ENCODE results near the gene MSL3.

The MSL3 gene

GRCh38 chrX:11754958-11755645 is 2.9 kb upstream of the MSL3 start:
- H3K36me3 Mint-ChIP-seq (ENCODE audit: low read depth): peaks cover 12% of the 10 kb centered on the region
- no peak overlapping the region for H3K27ac Mint-ChIP-seq
- peaks cover 51% of the 10 kb centered on the region for H3K27me3 Mint-ChIP-seq
- no peak overlapping the region for H3K4me3 Mint-ChIP-seq
- H3K4me1 Mint-ChIP-seq (ENCODE audit: low read depth): peaks cover 28% of the 10 kb centered on the region
- no peak for DNase-seq
- no peaks in the 10 kb centered on the region for H3K9me3 Mint-ChIP-seq

GRCh38 chrX:11755724-11756123 is 2.3 kb upstream of the MSL3 start:
- Mint-ChIP-seq H3K4me3 (no peak overlapping the region), H3K27ac (no peak overlapping the region), H3K9me3 (no peaks in the 10 kb centered on the region), H3K36me3 (ENCODE audit: low read depth) (peaks cover 14% of the 10 kb centered on the region), H3K27me3 (peaks cover 47% of the 10 kb centered on the region), H3K4me1 (ENCODE audit: low read depth) (peaks cover 28% of the 10 kb centered on the region)
- no peak for DNase-seq

- no peak for DNase-seq
- no peak overlapping the region for H3K27ac Mint-ChIP-seq
- no peaks in the 10 kb centered on the region for H3K9me3 Mint-ChIP-seq
- H3K4me1 Mint-ChIP-seq (ENCODE audit: low read depth): peaks cover 31% of the 10 kb centered on the region
- peaks cover 42% of the 10 kb centered on the region for H3K27me3 Mint-ChIP-seq
- peak overlapping the region; percentile 61 for H3K4me3 Mint-ChIP-seq
- peaks cover 22% of the 10 kb centered on the region for H3K36me3 Mint-ChIP-seq (ENCODE audit: low read depth)
Observed at GRCh38 chrX:11756354-11757318, 1.4 kb upstream of the MSL3 start.

- Mint-ChIP-seq H3K36me3 (ENCODE audit: low read depth) (peaks cover 29% of the 10 kb centered on the region), H3K27ac (no peak overlapping the region), H3K4me3 (peak overlapping the region; percentile 61), H3K4me1 (ENCODE audit: low read depth) (peaks cover 39% of the 10 kb centered on the region), H3K27me3 (peaks cover 37% of the 10 kb centered on the region), H3K9me3 (no peaks in the 10 kb centered on the region)
- no peak for DNase-seq
Observed at GRCh38 chrX:11757397-11757718, 679 bp upstream of the MSL3 start.

GRCh38 chrX:11758400-11759171 is 549 bp downstream of the MSL3 start:
- peaks cover 49% of the 10 kb centered on the region for H3K4me1 Mint-ChIP-seq (ENCODE audit: low read depth)
- peak; percentile 90 for DNase-seq
- peaks cover 26% of the 10 kb centered on the region for H3K27me3 Mint-ChIP-seq
- peak overlapping the region; percentile 91 for H3K4me3 Mint-ChIP-seq
- no peaks in the 10 kb centered on the region for H3K9me3 Mint-ChIP-seq
- peak overlapping the region; percentile 97 for H3K27ac Mint-ChIP-seq
- H3K36me3 Mint-ChIP-seq (ENCODE audit: low read depth): peaks cover 40% of the 10 kb centered on the region

- no peak for DNase-seq
- Mint-ChIP-seq H3K9me3 (no peaks in the 10 kb centered on the region), H3K27ac (peak overlapping the region; percentile 97), H3K4me3 (peak overlapping the region; percentile 91), H3K36me3 (ENCODE audit: low read depth) (peaks cover 46% of the 10 kb centered on the region), H3K4me1 (ENCODE audit: low read depth) (peaks cover 55% of the 10 kb centered on the region), H3K27me3 (peaks cover 22% of the 10 kb centered on the region)
Observed at GRCh38 chrX:11759172-11759460, 1.1 kb downstream of the MSL3 start.

- peak; percentile 66 for DNase-seq
- Mint-ChIP-seq H3K4me3 (peak overlapping the region; percentile 91), H3K27ac (peak overlapping the region; percentile 97), H3K9me3 (no peaks in the 10 kb centered on the region), H3K4me1 (ENCODE audit: low read depth) (peaks cover 60% of the 10 kb centered on the region), H3K27me3 (peaks cover 18% of the 10 kb centered on the region), H3K36me3 (ENCODE audit: low read depth) (peaks cover 51% of the 10 kb centered on the region)
Observed at GRCh38 chrX:11759461-11760311, 1.6 kb downstream of the MSL3 start.

GRCh38 chrX:11760958-11761357 is 2.9 kb downstream of the MSL3 start:
- peak overlapping the region; percentile 94 for H3K27ac Mint-ChIP-seq
- DNase-seq: no peak
- H3K4me1 Mint-ChIP-seq (ENCODE audit: low read depth): peaks cover 73% of the 10 kb centered on the region
- H3K36me3 Mint-ChIP-seq (ENCODE audit: low read depth): peaks cover 64% of the 10 kb centered on the region
- H3K27me3 Mint-ChIP-seq: peaks cover 10% of the 10 kb centered on the region
- peak overlapping the region; percentile 82 for H3K4me3 Mint-ChIP-seq
- H3K9me3 Mint-ChIP-seq: no peaks in the 10 kb centered on the region

- Mint-ChIP-seq H3K27ac (peak overlapping the region; percentile 89), H3K27me3 (no peaks in the 10 kb centered on the region), H3K4me1 (ENCODE audit: low read depth) (peaks cover 78% of the 10 kb centered on the region), H3K4me3 (peak overlapping the region; percentile 68), H3K36me3 (ENCODE audit: low read depth) (peaks cover 88% of the 10 kb centered on the region), H3K9me3 (no peaks in the 10 kb centered on the region)
- DNase-seq: no peak
Observed at GRCh38 chrX:11764602-11765067, 6.6 kb downstream of the MSL3 start.

GRCh38 chrX:11765449-11765848 is 7.4 kb downstream of the MSL3 start:
- DNase-seq: no peak
- Mint-ChIP-seq H3K36me3 (ENCODE audit: low read depth) (peaks cover 92% of the 10 kb centered on the region), H3K27me3 (no peaks in the 10 kb centered on the region), H3K27ac (peak overlapping the region; percentile 89), H3K4me3 (peak overlapping the region; percentile 68), H3K9me3 (no peaks in the 10 kb centered on the region), H3K4me1 (ENCODE audit: low read depth) (peaks cover 82% of the 10 kb centered on the region)

GRCh38 chrX:11766487-11766886 is 8.4 kb downstream of the MSL3 start:
- Mint-ChIP-seq H3K4me1 (ENCODE audit: low read depth) (peaks cover 81% of the 10 kb centered on the region), H3K9me3 (no peaks in the 10 kb centered on the region), H3K27me3 (no peaks in the 10 kb centered on the region), H3K27ac (peak overlapping the region; percentile 89), H3K36me3 (ENCODE audit: low read depth) (peaks cover 93% of the 10 kb centered on the region), H3K4me3 (peak overlapping the region; percentile 68)
- no peak for DNase-seq

- Mint-ChIP-seq H3K36me3 (ENCODE audit: low read depth) (peaks cover 91% of the 10 kb centered on the region), H3K9me3 (no peaks in the 10 kb centered on the region), H3K27ac (peak overlapping the region; percentile 89), H3K27me3 (no peaks in the 10 kb centered on the region), H3K4me3 (no peak overlapping the region), H3K4me1 (ENCODE audit: low read depth) (peaks cover 68% of the 10 kb centered on the region)
- DNase-seq: no peak
Observed at GRCh38 chrX:11768039-11768438, 10.0 kb downstream of the MSL3 start.

- peaks cover 89% of the 10 kb centered on the region for H3K36me3 Mint-ChIP-seq (ENCODE audit: low read depth)
- H3K27me3 Mint-ChIP-seq: no peaks in the 10 kb centered on the region
- DNase-seq: peak; percentile 48
- peak overlapping the region; percentile 94 for H3K27ac Mint-ChIP-seq
- no peaks in the 10 kb centered on the region for H3K9me3 Mint-ChIP-seq
- H3K4me1 Mint-ChIP-seq (ENCODE audit: low read depth): peaks cover 48% of the 10 kb centered on the region
- H3K4me3 Mint-ChIP-seq: no peak overlapping the region
Observed at GRCh38 chrX:11770320-11770719, 12.3 kb downstream of the MSL3 start.

- DNase-seq: no peak
- H3K4me3 Mint-ChIP-seq: no peak overlapping the region
- H3K27me3 Mint-ChIP-seq: peaks cover 20% of the 10 kb centered on the region
- no peaks in the 10 kb centered on the region for H3K9me3 Mint-ChIP-seq
- H3K27ac Mint-ChIP-seq: no peak overlapping the region
- H3K36me3 Mint-ChIP-seq (ENCODE audit: low read depth): peaks cover 40% of the 10 kb centered on the region
- peaks cover 7% of the 10 kb centered on the region for H3K4me1 Mint-ChIP-seq (ENCODE audit: low read depth)
Observed at GRCh38 chrX:11778230-11778629, 20.2 kb downstream of the MSL3 start.

All from activated T-cell treated with anti-CD3 and anti-CD28 coated beads, Interleukin-2, amount 50 U/mL, for 24 hours (primary cell).